Hepatocyte (in vitro differentiated cells): ENCODE measurements around the gene SERF2. TPM values are rescaled to one million over a fixed set of nuclear protein-coding genes. Genes with fewer than 3 reads are reported as not detected.

Experiments
- DNase-seq: peaks from one replicate; pipeline ENCODE4 v3.0.0-alpha.2; 2016; ENCODE audit warnings: low spot score
- H2AFZ ChIP-seq: fragments of 200-600 bp; sonication (generic); 2 replicates; pipeline ENCODE4 v1.6.0; 2016; ENCODE audit warnings: antibody characterized with exemption, mild to moderate bottlenecking
- H3K27ac ChIP-seq: fragments of 200-600 bp; sonication (generic); 2 replicates; pipeline ENCODE4 v1.5.1; 2016; ENCODE audit warnings: mild to moderate bottlenecking
- H3K27me3 ChIP-seq: fragments of 200-600 bp; sonication (generic); 2 replicates; pipeline ENCODE4 v1.6.1; 2016
- H3K36me3 ChIP-seq: fragments of 200-600 bp; sonication (generic); replicated peaks from 2 replicates; pipeline ENCODE4 v1.5.1; 2016; ENCODE audit warnings: low read depth; ENCODE audit not compliant: insufficient read depth
- H3K4me1 ChIP-seq: fragments of 200-600 bp; sonication (generic); 2 replicates; pipeline ENCODE4 v1.5.1; 2016; ENCODE audit warnings: mild to moderate bottlenecking, moderate library complexity; ENCODE audit not compliant: insufficient read depth
- H3K4me2 ChIP-seq: fragments of 200-600 bp; sonication (generic); 2 replicates; pipeline ENCODE4 v1.6.0; 2016
- H3K4me3 ChIP-seq: fragments of 200-600 bp; sonication (generic); 2 replicates; pipeline ENCODE4 v1.5.1; 2016; ENCODE audit warnings: mild to moderate bottlenecking
- H3K79me2 ChIP-seq: fragments of 200-600 bp; sonication (generic); 2 replicates; pipeline ENCODE4 v1.6.0; 2017; ENCODE audit warnings: mild to moderate bottlenecking
- H3K9me2 ChIP-seq: fragments of 200-600 bp; sonication (generic); replicated peaks from 2 replicates; pipeline ENCODE4 v1.6.0; 2017; ENCODE audit warnings: mild to moderate bottlenecking; ENCODE audit not compliant: insufficient read depth
- H3K9me3 ChIP-seq: fragments of 200-600 bp; sonication (generic); 2 replicates; pipeline ENCODE4 v1.5.1; 2016; ENCODE audit warnings: low read depth, mild to moderate bottlenecking
- H4K20me1 ChIP-seq: fragments of 200-600 bp; sonication (generic); 2 replicates; pipeline ENCODE4 v1.6.0; 2016; ENCODE audit warnings: mild to moderate bottlenecking; ENCODE audit not compliant: insufficient read depth, poor library complexity, severe bottlenecking
- CTCF ChIP-seq: fragments of 200-600 bp; sonication (generic); IDR thresholded peaks from 2 replicates; pipeline ENCODE4 v1.5.1; 2016; ENCODE audit warnings: antibody characterized with exemption, mild to moderate bottlenecking; ENCODE audit not compliant: poor library complexity
- EZH2 ChIP-seq: fragments of 200-600 bp; sonication (generic); IDR thresholded peaks from 2 replicates; pipeline ENCODE4 v1.6.1; 2016; ENCODE audit warnings: antibody characterized with exemption, mild to moderate bottlenecking, borderline replicate concordance
- EZH2phosphoT487 ChIP-seq: fragments of 200-600 bp; sonication (generic); IDR thresholded peaks from one replicate; pipeline ENCODE4 v1.6.1; 2018; ENCODE audit warnings: antibody characterized with exemption, mild to moderate bottlenecking, low read depth, moderate library complexity; ENCODE audit not compliant: unreplicated experiment, severe bottlenecking
- WGBS: methylation state at CpG from one replicate; pipeline ENCODE4 v1.1.6; 2016; ENCODE audit warnings: low lambda C conversion rate; ENCODE audit errors: missing lambda C conversion rate; 5-methylcytosine and 5-hydroxymethylcytosine counted together
- polyA plus RNA-seq: library from polyadenylated mRNA; unstranded; fragments of >200 nt; fragmentation: Nextera tagmentation; extraction: Ambion mirVana; gene quantifications from 2 replicates; pipeline ENCODE4 v1.2.1, GENCODE V29; 2016
- total RNA-seq: library from RNA; depleted of rRNA; stranded (reverse); fragments of >200 nt; gene quantifications from 2 replicates; pipeline ENCODE4 v1.2.3, GENCODE V29; 2014

The SERF2 gene
- total and polyA plus RNA-seq, 2 experiments from 2014 or later, result 958 to 2,443 TPM

GRCh38 chr15:43776101-43776717 lies 15.9 kb upstream of the SERF2 start:
- Histone ChIP-seq H3K27me3 (no peaks in the 10 kb centered on the region), H3K9me3 (no peaks in the 10 kb centered on the region), H3K4me2 (peak overlapping the region; percentile 82), H3K4me1 (peaks cover 5% of the 10 kb centered on the region), H3K79me2 (no peaks in the 10 kb centered on the region), H3K36me3 (no peaks in the 10 kb centered on the region), H3K4me3 (peak overlapping the region; percentile 57), H4K20me1 (no peaks in the 10 kb centered on the region), H3K9me2 (no peaks in the 10 kb centered on the region), H2AFZ (peak overlapping the region; percentile 91), H3K27ac (peak overlapping the region; percentile 65)
- 6% methylated on average over 34 of the region's 35 CpGs for WGBS
- DNase-seq, result peak; percentile 60
- TF ChIP-seq EZH2phosphoT487 (no peak), CTCF (no peak), EZH2 (no peak)

- Histone ChIP-seq H3K4me2 (peak within 1 kb of the TSS; percentile 82), H3K9me2 (no peaks in the 10 kb centered on the region), H3K27me3 (no peaks in the 10 kb centered on the region), H3K4me3 (peak within 1 kb of the TSS; percentile 57), H3K9me3 (no peaks in the 10 kb centered on the region), H3K4me1 (peaks cover 5% of the 10 kb centered on the region), H2AFZ (peak within 1 kb of the TSS; percentile 91), H3K79me2 (no peaks in the 10 kb centered on the region), H3K27ac (peak within 1 kb of the TSS; percentile 72), H3K36me3 (no peaks in the 10 kb centered on the region), H4K20me1 (no peaks in the 10 kb centered on the region)
- peak; percentile 85 for DNase-seq
- 1% methylated on average over 25 of the region's 41 CpGs for WGBS
- no peak for TF ChIP-seq EZH2
- TF ChIP-seq EZH2phosphoT487, result no peak
- TF ChIP-seq CTCF, result no peak
These were observed 15.3 kb upstream of the SERF2 start, which contains the start of gene ELL3 for GRCh38 chr15:43776718-43777266. TSS of gene ELL3 (minus strand) at chr15:43776966. CDS start at chr15:43776901, 65 bp downstream.

- H3K27me3 ChIP-seq, result no peaks in the 10 kb centered on the region
- H3K4me1 ChIP-seq, result peaks cover 5% of the 10 kb centered on the region
- peak overlapping the region; percentile 72 for H3K27ac ChIP-seq
- TF ChIP-seq CTCF (peak; percentile 86), EZH2phosphoT487 (no peak)
- no peaks in the 10 kb centered on the region for H3K9me3 ChIP-seq
- peak overlapping the region; percentile 57 for H3K4me3 ChIP-seq
- peak overlapping the region; percentile 82 for H3K4me2 ChIP-seq
- H4K20me1 ChIP-seq, result no peaks in the 10 kb centered on the region
- H3K36me3 ChIP-seq, result no peaks in the 10 kb centered on the region
- DNase-seq, result peak; percentile 86
- peak overlapping the region; percentile 91 for H2AFZ ChIP-seq
- H3K9me2 ChIP-seq, result no peaks in the 10 kb centered on the region
- H3K79me2 ChIP-seq, result no peaks in the 10 kb centered on the region
- 7% methylated on average over 31 of the region's 31 CpGs for WGBS
These were observed 14.7 kb upstream of the SERF2 start for GRCh38 chr15:43777267-43777914.
